ENCODE measurements around the gene SLC15A3. TPM values are rescaled to one million over a fixed set of nuclear protein-coding genes. Genes with fewer than 3 reads are reported as not detected.

Gene SLC15A3
- total RNA-seq, 1 donor from 2014 or later = 5.0 TPM

DNA sequence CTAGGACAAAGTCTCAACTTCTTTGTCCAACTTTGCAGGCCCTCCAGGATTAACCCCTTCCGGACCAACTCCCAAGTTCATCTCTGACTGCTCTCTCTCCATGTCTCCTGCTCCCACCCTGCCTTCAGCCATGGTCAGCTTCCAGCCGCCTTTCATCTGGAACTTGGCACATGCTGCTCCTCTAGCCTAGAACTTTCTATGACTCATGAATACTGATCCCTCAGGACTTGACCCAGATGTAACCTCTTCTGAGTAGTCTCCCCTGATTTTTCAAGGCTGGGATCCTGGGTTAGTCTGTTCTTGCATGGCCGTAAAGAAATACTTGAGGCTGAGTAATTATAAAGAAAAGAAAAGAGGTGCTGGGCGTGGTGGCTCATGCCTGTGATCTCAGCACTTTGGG lies 5.2 kb upstream of the SLC15A3 start:
- H3K27me3 Mint-ChIP-seq (ENCODE audit: low read depth) = peaks cover 20% of the 10 kb centered on the region
- TF ChIP-seq, protein P1, sequence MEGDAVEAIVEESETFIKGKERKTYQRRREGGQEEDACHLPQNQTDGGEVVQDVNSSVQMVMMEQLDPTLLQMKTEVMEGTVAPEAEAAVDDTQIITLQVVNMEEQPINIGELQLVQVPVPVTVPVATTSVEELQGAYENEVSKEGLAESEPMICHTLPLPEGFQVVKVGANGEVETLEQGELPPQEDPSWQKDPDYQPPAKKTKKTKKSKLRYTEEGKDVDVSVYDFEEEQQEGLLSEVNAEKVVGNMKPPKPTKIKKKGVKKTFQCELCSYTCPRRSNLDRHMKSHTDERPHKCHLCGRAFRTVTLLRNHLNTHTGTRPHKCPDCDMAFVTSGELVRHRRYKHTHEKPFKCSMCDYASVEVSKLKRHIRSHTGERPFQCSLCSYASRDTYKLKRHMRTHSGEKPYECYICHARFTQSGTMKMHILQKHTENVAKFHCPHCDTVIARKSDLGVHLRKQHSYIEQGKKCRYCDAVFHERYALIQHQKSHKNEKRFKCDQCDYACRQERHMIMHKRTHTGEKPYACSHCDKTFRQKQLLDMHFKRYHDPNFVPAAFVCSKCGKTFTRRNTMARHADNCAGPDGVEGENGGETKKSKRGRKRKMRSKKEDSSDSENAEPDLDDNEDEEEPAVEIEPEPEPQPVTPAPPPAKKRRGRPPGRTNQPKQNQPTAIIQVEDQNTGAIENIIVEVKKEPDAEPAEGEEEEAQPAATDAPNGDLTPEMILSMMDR (IDR thresholded peaks at IDR 0.05; ENCODE audit: unreplicated experiment) = no peak
- no peak overlapping the region for H3K4me3 Mint-ChIP-seq
- peaks cover 7% of the 10 kb centered on the region for H3K9me3 Mint-ChIP-seq
- DNase-seq (ENCODE audit: low spot score in 2 of 2, unreplicated experiment in 2 of 2) = no peak
- H3K27ac Mint-ChIP-seq = no peak overlapping the region
- H3K4me1 Mint-ChIP-seq = peaks cover 18% of the 10 kb centered on the region
- no peaks in the 10 kb centered on the region for H3K36me3 Mint-ChIP-seq

DNA sequence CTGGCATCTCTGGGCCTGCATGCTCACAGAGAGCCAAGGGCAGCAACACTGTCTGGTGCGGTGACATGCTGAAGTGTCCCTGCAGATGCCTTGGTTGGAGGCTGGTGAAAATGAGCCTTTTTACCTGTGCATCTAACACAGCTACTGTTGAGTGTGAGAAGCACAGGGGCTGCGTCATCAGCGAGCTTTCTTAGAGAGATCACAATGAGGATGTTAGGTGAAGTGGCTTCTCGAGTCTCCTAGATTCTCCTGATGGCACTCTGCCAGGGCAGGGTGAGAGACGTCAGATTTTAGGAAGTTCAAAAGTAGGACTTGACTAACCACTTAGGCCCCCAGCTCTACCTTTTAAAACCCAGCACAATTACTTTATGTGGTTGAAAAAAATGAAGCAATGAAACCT lies 3.6 kb upstream of the SLC15A3 start:
- Mint-ChIP-seq H3K4me3 (no peak overlapping the region), H3K9me3 (peaks cover under 1% of the 10 kb centered on the region), H3K4me1 (peaks cover 24% of the 10 kb centered on the region), H3K27ac (no peak overlapping the region), H3K27me3 (ENCODE audit: low read depth) (peaks cover 28% of the 10 kb centered on the region), H3K36me3 (no peaks in the 10 kb centered on the region)
- TF ChIP-seq, protein P1 (IDR thresholded peaks at IDR 0.05; ENCODE audit: unreplicated experiment) = no peak
- DNase-seq (ENCODE audit: low spot score in 2 of 2, unreplicated experiment in 2 of 2) = no peak

DNA sequence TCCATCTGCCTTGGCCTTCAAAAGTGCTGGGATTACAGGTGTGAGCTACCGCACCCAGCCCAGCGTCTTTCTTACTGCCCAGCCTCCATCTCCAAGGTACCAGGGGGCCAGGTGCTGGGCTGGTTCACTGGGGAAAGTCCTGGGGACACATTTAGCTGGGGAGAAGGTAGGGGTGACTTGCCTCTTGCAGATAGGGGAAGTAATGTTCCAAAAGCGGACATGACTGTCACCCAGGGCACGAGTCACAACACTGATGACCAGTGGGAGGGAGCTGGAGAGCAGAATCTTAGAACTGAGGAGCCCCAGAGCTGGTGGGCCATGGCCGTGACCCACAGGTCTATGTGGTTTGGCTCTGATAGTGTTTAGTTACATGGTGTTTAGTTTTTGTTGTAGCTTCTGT lies 2.4 kb upstream of the SLC15A3 start:
- Mint-ChIP-seq H3K27ac (no peak overlapping the region), H3K36me3 (no peaks in the 10 kb centered on the region), H3K9me3 (no peaks in the 10 kb centered on the region), H3K4me3 (no peak overlapping the region), H3K4me1 (peaks cover 20% of the 10 kb centered on the region), H3K27me3 (ENCODE audit: low read depth) (peaks cover 40% of the 10 kb centered on the region)
- TF ChIP-seq, protein P1 (IDR thresholded peaks at IDR 0.05; ENCODE audit: unreplicated experiment) = no peak
- DNase-seq (ENCODE audit: low spot score in 2 of 2, unreplicated experiment in 2 of 2) = no peak

DNA sequence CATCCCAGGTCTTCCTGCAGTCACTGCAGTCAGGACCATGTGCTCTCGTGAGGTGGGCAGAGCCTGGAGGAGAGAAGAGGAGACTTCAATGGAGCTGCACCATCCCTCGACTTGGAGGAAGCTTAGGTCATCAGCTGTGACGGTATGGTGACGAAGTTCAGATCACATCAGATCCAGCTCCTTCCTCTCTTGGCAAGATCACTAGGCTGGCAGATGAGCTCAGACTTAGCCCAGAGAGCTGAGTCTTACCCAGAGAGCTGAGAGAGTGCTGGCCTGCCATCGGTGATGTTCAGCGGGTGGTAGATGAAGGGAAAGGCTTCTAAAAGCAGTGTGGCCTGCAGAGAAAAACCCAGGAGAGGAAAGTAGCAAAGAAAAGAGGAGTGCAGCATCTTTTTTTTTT lies 1.8 kb upstream of the SLC15A3 start:
- Mint-ChIP-seq H3K27ac (no peak overlapping the region), H3K36me3 (no peaks in the 10 kb centered on the region), H3K9me3 (no peaks in the 10 kb centered on the region), H3K4me1 (peaks cover 14% of the 10 kb centered on the region), H3K4me3 (no peak overlapping the region), H3K27me3 (ENCODE audit: low read depth) (peaks cover 45% of the 10 kb centered on the region)
- no peak for DNase-seq (ENCODE audit: low spot score in 2 of 2, unreplicated experiment in 2 of 2)
- TF ChIP-seq, protein P1 (IDR thresholded peaks at IDR 0.05; ENCODE audit: unreplicated experiment) = no peak

DNA sequence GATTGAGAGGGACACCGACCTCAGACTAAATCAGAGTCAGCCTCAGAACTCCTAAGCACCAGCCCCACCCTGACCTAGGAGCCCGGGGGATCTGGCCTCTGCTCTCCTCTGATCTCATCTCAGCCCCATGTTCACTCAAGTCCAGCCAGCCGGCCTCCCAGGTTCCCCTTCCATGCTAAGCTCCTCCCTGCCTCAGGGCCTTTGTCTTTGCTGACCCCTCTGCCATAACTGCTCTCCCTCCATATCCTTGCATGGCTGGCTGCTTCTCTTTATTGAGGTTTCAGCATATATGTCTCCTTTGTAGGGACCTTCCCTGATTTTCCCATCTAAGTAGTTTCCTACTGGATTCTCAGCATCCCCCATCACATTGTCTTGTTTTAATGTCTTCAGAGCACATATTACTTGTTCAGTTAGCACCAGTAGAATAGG lies 780 bp upstream of the SLC15A3 start:
- Mint-ChIP-seq H3K4me1 (peaks cover 24% of the 10 kb centered on the region), H3K27me3 (ENCODE audit: low read depth) (peaks cover 50% of the 10 kb centered on the region), H3K4me3 (no peak overlapping the region), H3K27ac (no peak overlapping the region), H3K36me3 (no peaks in the 10 kb centered on the region), H3K9me3 (no peaks in the 10 kb centered on the region)
- TF ChIP-seq, protein P1 (IDR thresholded peaks at IDR 0.05; ENCODE audit: unreplicated experiment) = no peak
- DNase-seq (ENCODE audit: low spot score in 2 of 2, unreplicated experiment in 2 of 2) = no peak

DNA sequence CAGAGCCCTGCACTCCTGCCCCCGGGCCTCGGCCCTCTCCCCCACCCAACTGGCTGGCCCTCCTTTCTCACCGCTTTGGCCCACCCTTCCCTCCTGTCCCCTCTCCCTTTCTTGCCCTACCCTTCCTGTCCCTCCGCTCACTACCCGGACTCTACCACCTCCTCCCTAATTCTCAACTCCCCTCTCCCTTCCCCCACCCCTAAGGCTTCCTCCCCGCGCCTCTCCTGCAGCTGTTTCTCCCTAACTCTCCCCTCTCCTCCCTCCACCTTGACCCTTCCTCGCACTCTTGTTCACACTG lies 421 bp downstream of the SLC15A3 start:
- H3K4me1 Mint-ChIP-seq = peaks cover 29% of the 10 kb centered on the region
- H3K27ac Mint-ChIP-seq = no peak overlapping the region
- no peak for DNase-seq (ENCODE audit: low spot score in 2 of 2, unreplicated experiment in 2 of 2)
- TF ChIP-seq, protein P1 (IDR thresholded peaks at IDR 0.05; ENCODE audit: unreplicated experiment) = no peak
- peak overlapping the region; percentile 58 for H3K4me3 Mint-ChIP-seq
- no peaks in the 10 kb centered on the region for H3K36me3 Mint-ChIP-seq
- H3K27me3 Mint-ChIP-seq (ENCODE audit: low read depth) = peaks cover 45% of the 10 kb centered on the region
- no peaks in the 10 kb centered on the region for H3K9me3 Mint-ChIP-seq
